Measurements from ENCODE around the gene SS18L1.

Gene SS18L1

DNA sequence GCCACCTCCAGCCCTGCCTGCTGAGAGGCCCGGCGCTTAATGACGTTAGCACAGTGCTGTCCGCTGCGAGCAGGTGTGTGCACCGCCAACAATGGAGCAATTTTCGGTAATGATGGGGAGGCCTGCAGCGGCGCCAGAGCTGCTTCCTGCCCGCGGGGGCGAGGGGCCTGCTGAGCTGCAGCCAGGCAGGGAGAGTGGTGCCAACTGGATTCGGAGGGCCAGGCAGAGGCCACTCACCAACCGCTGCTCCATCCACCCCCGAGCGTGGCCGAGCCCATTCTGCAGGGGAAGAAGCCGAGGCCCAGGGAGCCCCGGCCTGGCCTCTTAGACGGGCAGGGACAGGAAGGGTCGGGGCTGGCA is 66.9 kb downstream of the SS18L1 start:
- DNase-seq (ENCODE audit: extremely low read depth, insufficient read length), result no peak
- TF ChIP-seq, protein P1, sequence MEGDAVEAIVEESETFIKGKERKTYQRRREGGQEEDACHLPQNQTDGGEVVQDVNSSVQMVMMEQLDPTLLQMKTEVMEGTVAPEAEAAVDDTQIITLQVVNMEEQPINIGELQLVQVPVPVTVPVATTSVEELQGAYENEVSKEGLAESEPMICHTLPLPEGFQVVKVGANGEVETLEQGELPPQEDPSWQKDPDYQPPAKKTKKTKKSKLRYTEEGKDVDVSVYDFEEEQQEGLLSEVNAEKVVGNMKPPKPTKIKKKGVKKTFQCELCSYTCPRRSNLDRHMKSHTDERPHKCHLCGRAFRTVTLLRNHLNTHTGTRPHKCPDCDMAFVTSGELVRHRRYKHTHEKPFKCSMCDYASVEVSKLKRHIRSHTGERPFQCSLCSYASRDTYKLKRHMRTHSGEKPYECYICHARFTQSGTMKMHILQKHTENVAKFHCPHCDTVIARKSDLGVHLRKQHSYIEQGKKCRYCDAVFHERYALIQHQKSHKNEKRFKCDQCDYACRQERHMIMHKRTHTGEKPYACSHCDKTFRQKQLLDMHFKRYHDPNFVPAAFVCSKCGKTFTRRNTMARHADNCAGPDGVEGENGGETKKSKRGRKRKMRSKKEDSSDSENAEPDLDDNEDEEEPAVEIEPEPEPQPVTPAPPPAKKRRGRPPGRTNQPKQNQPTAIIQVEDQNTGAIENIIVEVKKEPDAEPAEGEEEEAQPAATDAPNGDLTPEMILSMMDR (IDR thresholded peaks at IDR 0.05; ENCODE audit: insufficient read depth, low read length, poor library complexity, severe bottlenecking), result no peak
- Histone ChIP-seq H3K27me3 (replicated peaks; ENCODE audit: control insufficient read depth, insufficient read depth, low read length) (no peaks in the 10 kb centered on the region), H3K36me3 (ENCODE audit: control insufficient read depth, insufficient read depth, low read length) (no peaks in the 10 kb centered on the region; the same call in 1 of the 2 replicates), H3K4me3 (replicated peaks; ENCODE audit: low read depth, low read length) (no peak overlapping the region)

DNA sequence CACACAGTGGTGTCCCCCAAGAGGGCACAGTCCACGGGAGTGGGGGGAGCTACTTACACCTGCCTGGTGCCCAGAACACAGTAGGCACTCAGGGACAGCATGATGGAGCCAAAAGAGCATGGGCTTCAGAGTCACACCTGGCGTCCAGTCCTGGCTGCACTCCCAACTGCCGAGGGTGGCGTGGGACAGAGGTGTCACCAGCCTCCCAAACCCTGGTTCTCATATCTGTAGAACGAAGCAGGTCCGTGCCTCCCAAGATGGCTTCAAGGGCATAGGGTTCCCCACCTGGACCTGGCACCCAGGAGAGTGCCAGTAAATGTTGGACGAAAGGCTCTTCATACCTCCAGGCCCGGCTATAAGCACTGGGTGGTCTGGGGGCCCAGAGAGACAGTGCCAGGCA is 67.6 kb downstream of the SS18L1 start:
- no peak for DNase-seq (ENCODE audit: extremely low read depth, insufficient read length)
- TF ChIP-seq, protein P1 (IDR thresholded peaks at IDR 0.05; ENCODE audit: insufficient read depth, low read length, poor library complexity, severe bottlenecking), result no peak
- no peaks in the 10 kb centered on the region for H3K27me3 ChIP-seq (replicated peaks; ENCODE audit: control insufficient read depth, insufficient read depth, low read length)

DNA sequence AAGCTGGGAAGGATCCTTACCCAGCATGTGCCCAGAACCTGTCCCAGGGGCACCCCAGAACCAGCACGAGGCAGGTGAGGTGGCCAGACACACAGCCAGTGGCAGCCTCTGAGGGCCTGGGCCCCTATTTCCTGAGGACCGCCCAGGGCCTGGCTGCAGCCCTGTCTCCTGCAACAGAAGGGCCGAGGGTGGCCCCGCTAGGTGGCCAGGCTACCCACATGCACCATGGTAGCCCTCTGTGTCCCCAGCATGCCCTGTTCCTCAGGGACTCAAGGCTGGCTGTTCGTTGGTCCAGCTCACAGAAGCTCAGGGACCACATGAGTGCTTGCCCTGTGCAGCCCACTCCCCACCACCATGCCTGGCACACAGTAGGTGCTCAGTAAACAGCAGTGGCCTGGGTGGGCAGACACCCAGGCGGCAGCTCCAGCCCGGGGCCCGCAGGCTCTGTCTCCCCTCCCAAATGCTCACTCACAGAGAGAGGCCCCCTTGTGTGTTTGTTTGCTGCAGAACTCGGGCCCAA is 68.3 kb downstream of the SS18L1 start:
- Histone ChIP-seq H3K27me3 (replicated peaks; ENCODE audit: control insufficient read depth, insufficient read depth, low read length) (no peaks in the 10 kb centered on the region; the same call in 1 of the 2 replicates), H3K36me3 (ENCODE audit: control insufficient read depth, insufficient read depth, low read length) (no peaks in the 10 kb centered on the region), H3K4me3 (replicated peaks; ENCODE audit: low read depth, low read length) (no peak overlapping the region)
- TF ChIP-seq, protein P1 (IDR thresholded peaks at IDR 0.05; ENCODE audit: insufficient read depth, low read length, poor library complexity, severe bottlenecking), result no peak
- no peak for DNase-seq (ENCODE audit: extremely low read depth, insufficient read length)

More for the DNA sequence above, 67.6 kb downstream of the SS18L1 start:
- Histone ChIP-seq H3K36me3 (ENCODE audit: control insufficient read depth, insufficient read depth, low read length) (no peaks in the 10 kb centered on the region; the same call in 1 of the 2 replicates), H3K4me3 (replicated peaks; ENCODE audit: low read depth, low read length) (no peak overlapping the region)

DNA sequence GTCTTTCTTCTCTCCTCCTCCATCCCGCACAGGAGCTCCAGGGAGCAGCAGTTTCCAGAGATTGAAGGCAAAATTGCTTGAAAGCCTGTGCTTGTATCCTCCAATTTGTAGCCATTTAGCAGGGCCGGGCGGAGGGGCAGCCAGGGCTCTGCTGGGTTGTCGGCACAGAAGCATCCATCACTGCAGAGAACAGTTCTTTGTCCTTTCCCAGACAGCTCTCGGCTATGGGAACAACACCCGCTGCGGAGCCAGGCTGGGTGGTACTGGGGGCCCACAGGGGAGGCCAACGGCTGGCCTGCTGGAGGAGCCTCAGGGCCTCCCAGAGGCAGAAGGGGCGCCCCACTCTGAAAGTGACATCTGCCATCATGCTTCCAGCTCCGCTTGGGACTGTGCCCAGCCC is 68.7 kb downstream of the SS18L1 start:
- no peak overlapping the region for H3K4me3 ChIP-seq (replicated peaks; ENCODE audit: low read depth, low read length)
- TF ChIP-seq, protein P1 (IDR thresholded peaks at IDR 0.05; ENCODE audit: insufficient read depth, low read length, poor library complexity, severe bottlenecking), result no peak
- no peaks in the 10 kb centered on the region for H3K36me3 ChIP-seq (ENCODE audit: control insufficient read depth, insufficient read depth, low read length)
- DNase-seq (ENCODE audit: extremely low read depth, insufficient read length), result no peak
- H3K27me3 ChIP-seq (replicated peaks; ENCODE audit: control insufficient read depth, insufficient read depth, low read length), result no peaks in the 10 kb centered on the region; the same call in 1 of the 2 replicates

DNA sequence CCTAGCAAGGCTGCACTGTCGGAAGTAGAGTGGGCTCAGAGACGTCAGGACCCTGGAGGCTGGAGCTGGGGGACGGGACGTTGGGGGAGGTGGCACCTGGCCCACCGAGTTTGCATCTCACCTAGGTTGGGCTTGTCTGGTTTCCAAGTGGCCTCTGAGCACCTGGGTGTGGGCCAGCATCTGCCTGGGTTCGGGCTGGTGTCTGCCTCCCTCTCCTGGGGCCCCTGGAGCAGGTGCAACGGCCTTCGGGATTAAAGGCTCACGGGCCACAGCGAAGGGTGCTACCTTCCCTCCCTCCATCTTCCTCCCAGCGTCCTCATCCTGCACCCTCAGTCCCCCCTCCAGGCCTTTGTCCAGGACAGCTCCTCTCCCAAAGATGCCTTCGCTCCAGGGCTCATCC is 70.5 kb downstream of the SS18L1 start:
- no peak for DNase-seq (ENCODE audit: extremely low read depth, insufficient read length)
- Histone ChIP-seq H3K36me3 (ENCODE audit: control insufficient read depth, insufficient read depth, low read length) (no peaks in the 10 kb centered on the region), H3K27me3 (replicated peaks; ENCODE audit: control insufficient read depth, insufficient read depth, low read length) (no peaks in the 10 kb centered on the region; the same call in 1 of the 2 replicates), H3K4me3 (replicated peaks; ENCODE audit: low read depth, low read length) (no peak overlapping the region)
- TF ChIP-seq, protein P1 (IDR thresholded peaks at IDR 0.05; ENCODE audit: insufficient read depth, low read length, poor library complexity, severe bottlenecking), result no peak
